ENCODE measurements around the gene POLR1A.
A peak's percentile ranks its signal among the peaks of the same experiment; 100 is the strongest.

POLR1A gene

GRCh38 chr2:86003104-86003503 lies 102.6 kb downstream of the POLR1A start:
- Histone ChIP-seq H3K36me3 (ENCODE audit: insufficient read depth, low read length) (no peaks in the 10 kb centered on the region), H3K9ac (ENCODE audit: low read depth, low read length) (no peak overlapping the region), H3K9me3 (ENCODE audit: control insufficient read depth, insufficient read depth, low read length) (0 out of 2 replicates have a peak, but pooled peaks cover 3% of the 10 kb centered on the region), H3K4me1 (ENCODE audit: insufficient read depth, low read length) (peaks cover 20% of the 10 kb centered on the region; the same call in 1 of the 2 replicates)

DNA sequence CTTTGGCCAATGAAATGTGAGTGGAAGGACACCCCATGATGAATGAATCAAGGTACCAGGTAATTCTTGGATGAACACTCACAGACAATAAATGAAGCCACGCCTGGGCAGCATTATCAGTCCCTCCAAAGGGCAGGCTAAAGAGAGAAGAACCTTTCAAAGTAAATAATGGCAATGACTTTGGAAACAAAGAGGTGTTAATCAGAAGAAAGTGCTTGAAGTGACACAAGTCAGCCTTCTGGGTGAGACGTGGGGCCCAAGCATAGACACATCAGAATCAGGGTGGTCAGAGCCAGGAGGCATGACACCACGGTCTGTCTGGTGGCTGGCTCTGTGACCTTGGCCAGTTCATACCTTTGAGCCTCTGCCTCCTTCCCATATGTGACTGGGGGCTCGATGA lies 103.3 kb downstream of the POLR1A start:
- Histone ChIP-seq H3K36me3 (ENCODE audit: insufficient read depth, low read length) (no peaks in the 10 kb centered on the region), H3K9me3 (ENCODE audit: control insufficient read depth, insufficient read depth, low read length) (0 out of 2 replicates have a peak, but pooled peaks cover 3% of the 10 kb centered on the region), H3K9ac (ENCODE audit: low read depth, low read length) (no peak overlapping the region), H3K4me1 (ENCODE audit: insufficient read depth, low read length) (peaks cover 24% of the 10 kb centered on the region; the same call in 1 of the 2 replicates)

GRCh38 chr2:86001326-86001725 lies 104.4 kb downstream of the POLR1A start:
- H3K4me1 ChIP-seq (ENCODE audit: insufficient read depth, low read length) = peaks cover 24% of the 10 kb centered on the region; the same call in 1 of the 2 replicates
- 0 out of 2 replicates have a peak, but pooled peaks cover 3% of the 10 kb centered on the region for H3K9me3 ChIP-seq (ENCODE audit: control insufficient read depth, insufficient read depth, low read length)
- no peaks in the 10 kb centered on the region for H3K36me3 ChIP-seq (ENCODE audit: insufficient read depth, low read length)
- no peak overlapping the region for H3K9ac ChIP-seq (ENCODE audit: low read depth, low read length)

GRCh38 chr2:86000938-86001312 lies 104.8 kb downstream of the POLR1A start:
- H3K4me1 ChIP-seq (ENCODE audit: insufficient read depth, low read length) = peaks cover 24% of the 10 kb centered on the region; the same call in 1 of the 2 replicates
- 0 out of 2 replicates have a peak, but pooled peaks cover 3% of the 10 kb centered on the region for H3K9me3 ChIP-seq (ENCODE audit: control insufficient read depth, insufficient read depth, low read length)
- H3K36me3 ChIP-seq (ENCODE audit: insufficient read depth, low read length) = no peaks in the 10 kb centered on the region

DNA sequence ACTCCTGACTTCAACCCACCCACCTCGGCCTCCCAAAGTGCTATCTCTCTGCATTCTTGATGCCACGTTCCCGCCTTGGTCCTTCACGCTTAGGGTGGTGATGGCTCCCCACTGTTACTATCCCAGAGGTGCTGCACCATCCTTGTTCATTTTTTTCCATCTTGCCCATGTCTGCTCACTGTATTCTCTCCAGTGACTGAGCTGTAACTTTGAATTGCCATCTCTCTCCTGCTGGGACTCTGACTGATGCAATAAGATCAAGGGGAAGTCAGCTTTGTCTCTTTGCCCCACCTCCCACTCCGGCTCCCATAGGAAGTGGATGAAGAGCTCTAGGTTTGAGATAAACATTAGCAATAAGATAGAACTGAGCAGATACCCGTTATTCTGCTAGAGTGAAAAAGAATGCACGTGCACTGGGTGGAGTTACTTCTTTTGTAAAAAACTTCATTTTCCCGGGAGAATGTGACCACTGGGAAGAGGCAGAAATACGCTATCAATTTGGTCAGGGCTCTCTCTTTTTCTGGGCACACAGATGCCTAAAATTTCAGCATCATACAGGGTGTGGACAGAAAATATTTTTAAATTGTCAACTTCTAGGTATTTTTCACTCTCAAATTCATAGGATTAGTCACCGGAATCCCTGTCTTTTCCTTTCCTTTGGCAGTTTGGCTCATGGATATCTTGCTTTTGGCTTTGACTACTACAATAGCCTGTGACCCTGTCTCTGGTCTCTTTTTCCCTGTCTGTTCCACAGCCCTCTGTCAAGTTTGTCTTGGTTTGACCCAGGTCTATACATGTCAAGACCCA lies 105.4 kb downstream of the POLR1A start:
- Histone ChIP-seq H3K9ac (ENCODE audit: low read depth, low read length) (no peak overlapping the region), H3K9me3 (ENCODE audit: control insufficient read depth, insufficient read depth, low read length) (0 out of 2 replicates have a peak, but pooled peaks cover 3% of the 10 kb centered on the region), H3K36me3 (ENCODE audit: insufficient read depth, low read length) (no peaks in the 10 kb centered on the region), H3K4me1 (ENCODE audit: insufficient read depth, low read length) (peaks cover 24% of the 10 kb centered on the region; the same call in 1 of the 2 replicates)

More at GRCh38 chr2:86000938-86001312, 104.8 kb downstream of the POLR1A start:
- H3K9ac ChIP-seq (ENCODE audit: low read depth, low read length) = no peak overlapping the region

- Histone ChIP-seq H3K36me3 (ENCODE audit: insufficient read depth, low read length) (no peaks in the 10 kb centered on the region), H3K4me1 (ENCODE audit: insufficient read depth, low read length) (peaks cover 24% of the 10 kb centered on the region; the same call in 1 of the 2 replicates), H3K9ac (ENCODE audit: low read depth, low read length) (no peak overlapping the region), H3K9me3 (ENCODE audit: control insufficient read depth, insufficient read depth, low read length) (0 out of 2 replicates have a peak, but pooled peaks cover 3% of the 10 kb centered on the region)
Observed at GRCh38 chr2:85999061-85999831, 106.4 kb downstream of the POLR1A start.

DNA sequence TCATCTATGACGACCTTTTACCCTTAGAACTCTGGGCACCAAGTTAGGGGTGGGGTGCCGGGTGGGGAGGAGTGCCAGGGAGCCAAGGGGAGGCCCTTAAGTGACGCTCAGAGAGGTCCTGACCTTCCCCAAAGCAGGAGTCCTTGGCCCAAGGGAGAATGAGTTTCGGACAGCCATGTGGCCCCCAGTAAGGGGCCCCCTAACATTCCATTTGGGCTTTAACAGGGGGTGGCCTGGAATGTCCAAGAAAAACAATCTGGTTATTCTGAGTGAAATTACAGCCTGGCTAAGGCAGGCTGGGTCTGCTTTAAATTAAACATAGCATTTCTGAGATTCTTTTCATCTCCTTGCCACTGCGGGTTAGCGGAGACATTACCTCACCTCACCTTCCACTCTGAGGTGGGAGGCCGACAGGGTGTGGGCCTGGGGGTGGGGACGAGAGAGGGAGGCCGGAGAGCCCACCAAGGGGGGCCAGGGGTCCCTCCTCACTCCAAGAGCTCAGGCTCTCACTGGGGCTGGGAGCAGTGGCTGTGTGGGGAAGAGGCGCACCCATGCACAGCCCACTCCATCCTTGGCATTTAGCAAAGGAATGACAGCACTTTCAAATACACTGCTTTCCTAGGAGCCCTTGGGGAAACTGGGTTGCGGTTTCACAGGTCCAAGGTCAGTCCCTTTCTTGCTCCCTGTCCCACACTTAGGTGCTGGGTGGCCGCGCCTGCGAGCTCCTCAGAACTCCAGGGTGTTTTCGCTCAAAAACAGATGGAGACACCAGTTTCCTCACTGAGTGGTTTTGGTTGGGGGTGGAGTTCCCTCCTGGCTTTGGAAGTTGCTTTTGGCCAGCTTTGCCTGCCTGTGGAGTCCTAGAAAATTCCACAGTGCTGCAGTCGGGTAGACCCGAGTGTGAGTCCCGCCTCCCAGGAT lies 107.4 kb downstream of the POLR1A start:
- Histone ChIP-seq H3K9me3 (ENCODE audit: control insufficient read depth, insufficient read depth, low read length) (0 out of 2 replicates have a peak, but pooled peaks cover 3% of the 10 kb centered on the region), H3K4me1 (ENCODE audit: insufficient read depth, low read length) (peaks cover 24% of the 10 kb centered on the region; the same call in 1 of the 2 replicates), H3K9ac (ENCODE audit: low read depth, low read length) (peak overlapping the region; percentile 3; the same call in 1 of the 2 replicates), H3K36me3 (ENCODE audit: insufficient read depth, low read length) (no peaks in the 10 kb centered on the region)

DNA sequence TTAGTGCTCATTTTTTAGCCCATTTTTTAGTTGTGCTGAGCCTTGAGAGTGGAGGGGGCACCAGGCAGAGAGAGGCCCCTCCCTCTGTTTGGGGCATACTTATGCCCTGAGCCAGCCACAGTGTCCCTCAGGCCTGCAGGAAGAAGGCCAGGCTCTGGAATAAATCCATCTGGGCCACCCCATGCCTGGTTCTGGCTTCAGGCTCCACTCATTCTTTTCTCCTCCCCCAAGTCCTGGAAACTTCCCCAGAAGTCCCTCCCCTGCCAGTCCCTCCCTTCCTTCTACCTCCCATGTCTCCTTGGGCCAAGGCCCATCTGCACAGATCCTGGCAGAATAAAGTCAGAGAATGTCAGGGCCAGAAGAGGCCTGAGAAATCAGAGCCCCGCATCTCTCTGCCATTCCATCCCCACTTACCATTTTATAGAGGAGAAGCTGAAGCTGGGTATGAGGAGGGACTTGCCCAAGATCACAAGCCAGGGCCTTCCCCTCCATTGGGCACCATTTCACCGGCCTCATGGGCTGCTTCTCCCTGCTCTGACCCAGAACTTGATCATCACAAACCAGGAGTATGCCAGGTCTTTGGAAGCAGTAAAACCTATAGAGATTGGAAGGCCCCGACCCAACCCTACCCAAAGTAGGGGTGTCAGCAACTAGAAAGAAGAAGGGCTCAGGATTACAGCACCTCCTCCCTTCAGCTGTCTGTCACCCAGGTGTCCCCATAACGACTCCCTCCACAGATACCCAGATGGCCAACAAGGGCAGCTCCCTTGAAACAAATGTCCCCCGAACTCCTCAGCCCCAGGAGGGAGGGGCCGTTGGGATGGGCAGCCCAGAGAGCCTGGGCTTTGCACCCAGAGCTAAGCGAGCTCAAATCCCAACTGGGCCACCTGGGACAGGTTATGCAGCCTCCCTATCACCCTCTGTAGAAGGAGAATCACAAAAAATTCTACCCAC lies 108.4 kb downstream of the POLR1A start:
- H3K9ac ChIP-seq (ENCODE audit: low read depth, low read length) = no peak overlapping the region
- peaks cover 24% of the 10 kb centered on the region; the same call in 1 of the 2 replicates for H3K4me1 ChIP-seq (ENCODE audit: insufficient read depth, low read length)

GRCh38 chr2:85996591-85996990 lies 109.1 kb downstream of the POLR1A start:
- no peak overlapping the region for H3K9ac ChIP-seq (ENCODE audit: low read depth, low read length)
- peaks cover 24% of the 10 kb centered on the region; the same call in 1 of the 2 replicates for H3K4me1 ChIP-seq (ENCODE audit: insufficient read depth, low read length)
- H3K9me3 ChIP-seq (ENCODE audit: control insufficient read depth, insufficient read depth, low read length) = 0 out of 2 replicates have a peak, but pooled peaks cover 3% of the 10 kb centered on the region
- H3K36me3 ChIP-seq (ENCODE audit: insufficient read depth, low read length) = no peaks in the 10 kb centered on the region

More for the DNA sequence above, 108.4 kb downstream of the POLR1A start:
- no peaks in the 10 kb centered on the region for H3K36me3 ChIP-seq (ENCODE audit: insufficient read depth, low read length)
- 0 out of 2 replicates have a peak, but pooled peaks cover 3% of the 10 kb centered on the region for H3K9me3 ChIP-seq (ENCODE audit: control insufficient read depth, insufficient read depth, low read length)

GRCh38 chr2:85995648-85996529 lies 109.8 kb downstream of the POLR1A start:
- peaks cover 24% of the 10 kb centered on the region; the same call in 1 of the 2 replicates for H3K4me1 ChIP-seq (ENCODE audit: insufficient read depth, low read length)
- no peaks in the 10 kb centered on the region for H3K36me3 ChIP-seq (ENCODE audit: insufficient read depth, low read length)
- H3K9ac ChIP-seq (ENCODE audit: low read depth, low read length) = no peak overlapping the region
- H3K9me3 ChIP-seq (ENCODE audit: control insufficient read depth, insufficient read depth, low read length) = 0 out of 2 replicates have a peak, but pooled peaks cover 3% of the 10 kb centered on the region

GRCh38 chr2:85994897-85995647 lies 110.6 kb downstream of the POLR1A start:
- Histone ChIP-seq H3K4me1 (ENCODE audit: insufficient read depth, low read length) (peaks cover 20% of the 10 kb centered on the region; the same call in 1 of the 2 replicates), H3K9me3 (ENCODE audit: control insufficient read depth, insufficient read depth, low read length) (0 out of 2 replicates have a peak, but pooled peaks cover 2% of the 10 kb centered on the region), H3K36me3 (ENCODE audit: insufficient read depth, low read length) (no peaks in the 10 kb centered on the region), H3K9ac (ENCODE audit: low read depth, low read length) (no peak overlapping the region)
